ENCODE measurements around the gene TSPAN9.
A peak's percentile ranks its signal among the peaks of the same experiment; 100 is the strongest.

Gene TSPAN9

DNA sequence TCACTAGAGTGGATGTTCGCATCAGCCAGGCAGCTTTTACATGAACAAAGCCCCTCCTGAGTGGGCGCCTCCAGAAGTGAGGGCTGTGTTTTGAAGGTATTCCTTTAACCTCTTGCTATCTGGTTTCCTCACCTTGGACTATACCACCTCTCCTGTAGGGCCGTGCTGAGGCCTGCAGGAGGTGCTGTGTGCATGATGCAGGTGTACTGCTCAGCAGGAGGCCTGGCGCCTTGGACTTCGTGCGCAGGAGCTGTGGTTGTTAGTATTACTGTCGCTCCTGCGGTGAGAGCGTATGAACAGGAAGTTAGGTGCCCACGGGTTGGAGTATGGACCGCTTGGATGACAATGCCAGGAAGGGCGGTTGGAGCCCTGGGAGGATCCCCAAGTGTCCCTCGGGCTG lies 130.7 kb downstream of the TSPAN9 start:
- peak overlapping the region; percentile 92 for H3K27ac ChIP-seq
- TF ChIP-seq, protein P1, sequence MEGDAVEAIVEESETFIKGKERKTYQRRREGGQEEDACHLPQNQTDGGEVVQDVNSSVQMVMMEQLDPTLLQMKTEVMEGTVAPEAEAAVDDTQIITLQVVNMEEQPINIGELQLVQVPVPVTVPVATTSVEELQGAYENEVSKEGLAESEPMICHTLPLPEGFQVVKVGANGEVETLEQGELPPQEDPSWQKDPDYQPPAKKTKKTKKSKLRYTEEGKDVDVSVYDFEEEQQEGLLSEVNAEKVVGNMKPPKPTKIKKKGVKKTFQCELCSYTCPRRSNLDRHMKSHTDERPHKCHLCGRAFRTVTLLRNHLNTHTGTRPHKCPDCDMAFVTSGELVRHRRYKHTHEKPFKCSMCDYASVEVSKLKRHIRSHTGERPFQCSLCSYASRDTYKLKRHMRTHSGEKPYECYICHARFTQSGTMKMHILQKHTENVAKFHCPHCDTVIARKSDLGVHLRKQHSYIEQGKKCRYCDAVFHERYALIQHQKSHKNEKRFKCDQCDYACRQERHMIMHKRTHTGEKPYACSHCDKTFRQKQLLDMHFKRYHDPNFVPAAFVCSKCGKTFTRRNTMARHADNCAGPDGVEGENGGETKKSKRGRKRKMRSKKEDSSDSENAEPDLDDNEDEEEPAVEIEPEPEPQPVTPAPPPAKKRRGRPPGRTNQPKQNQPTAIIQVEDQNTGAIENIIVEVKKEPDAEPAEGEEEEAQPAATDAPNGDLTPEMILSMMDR (IDR thresholded peaks at IDR 0.05; ENCODE audit: low read depth, low read length) = peak; percentile 74
- no peaks in the 10 kb centered on the region for H3K27me3 ChIP-seq (ENCODE audit: insufficient read depth, low read depth, severe bottlenecking)
- DNase-seq = peak; percentile 79
- no peaks in the 10 kb centered on the region for H3K9me3 ChIP-seq (ENCODE audit: severe bottlenecking)
- H3K36me3 ChIP-seq = peaks cover 86% of the 10 kb centered on the region
- no peak overlapping the region for H3K4me3 ChIP-seq (ENCODE audit: low read depth, low read length)

- Histone ChIP-seq H3K36me3 (peaks cover 93% of the 10 kb centered on the region), H3K4me3 (ENCODE audit: low read depth, low read length) (no peak overlapping the region), H3K9me3 (ENCODE audit: severe bottlenecking) (no peaks in the 10 kb centered on the region), H3K27ac (peak overlapping the region; percentile 92), H3K27me3 (ENCODE audit: insufficient read depth, low read depth, severe bottlenecking) (no peaks in the 10 kb centered on the region)
- DNase-seq = peak; percentile 92
- TF ChIP-seq, protein P1 (IDR thresholded peaks at IDR 0.05; ENCODE audit: low read depth, low read length) = no peak
These were observed 136.0 kb downstream of the TSPAN9 start for GRCh38 chr12:3213188-3213587.

- no peak overlapping the region for H3K4me3 ChIP-seq (ENCODE audit: low read depth, low read length)
- no peaks in the 10 kb centered on the region for H3K27me3 ChIP-seq (ENCODE audit: insufficient read depth, low read depth, severe bottlenecking)
- H3K36me3 ChIP-seq = peaks cover 93% of the 10 kb centered on the region
- DNase-seq = no peak
- no peaks in the 10 kb centered on the region for H3K9me3 ChIP-seq (ENCODE audit: severe bottlenecking)
- peak overlapping the region; percentile 92 for H3K27ac ChIP-seq
- TF ChIP-seq, protein P1 (IDR thresholded peaks at IDR 0.05; ENCODE audit: low read depth, low read length) = no peak
These were observed 136.6 kb downstream of the TSPAN9 start for GRCh38 chr12:3213768-3214167.

- peak overlapping the region; percentile 92 for H3K27ac ChIP-seq
- H3K4me3 ChIP-seq (ENCODE audit: low read depth, low read length) = no peak overlapping the region
- H3K9me3 ChIP-seq (ENCODE audit: severe bottlenecking) = no peaks in the 10 kb centered on the region
- H3K36me3 ChIP-seq = peaks cover 93% of the 10 kb centered on the region
- no peaks in the 10 kb centered on the region for H3K27me3 ChIP-seq (ENCODE audit: insufficient read depth, low read depth, severe bottlenecking)
- peak; percentile 85 for DNase-seq
- TF ChIP-seq, protein P1 (IDR thresholded peaks at IDR 0.05; ENCODE audit: low read depth, low read length) = peak; percentile 49
These were observed 137.6 kb downstream of the TSPAN9 start for GRCh38 chr12:3214526-3215365.

- Histone ChIP-seq H3K4me3 (ENCODE audit: low read depth, low read length) (no peak overlapping the region), H3K9me3 (ENCODE audit: severe bottlenecking) (no peaks in the 10 kb centered on the region), H3K27me3 (ENCODE audit: insufficient read depth, low read depth, severe bottlenecking) (no peaks in the 10 kb centered on the region), H3K27ac (peak overlapping the region; percentile 92), H3K36me3 (peaks cover 96% of the 10 kb centered on the region)
- TF ChIP-seq, protein P1 (IDR thresholded peaks at IDR 0.05; ENCODE audit: low read depth, low read length) = no peak
- no peak for DNase-seq
These were observed 138.3 kb downstream of the TSPAN9 start for GRCh38 chr12:3215410-3215975.

All from WERI-Rb-1 (cell line).